NCI-H2171 treated with DMSO at 0.1 percent for 48 hours (cell line): ENCODE results near the gene SAG.

Experiments used
- DNase-seq: peaks from one replicate; lab custom pipeline; 2025; lab: John Stamatoyannopoulos, UW

Gene SAG

DNA sequence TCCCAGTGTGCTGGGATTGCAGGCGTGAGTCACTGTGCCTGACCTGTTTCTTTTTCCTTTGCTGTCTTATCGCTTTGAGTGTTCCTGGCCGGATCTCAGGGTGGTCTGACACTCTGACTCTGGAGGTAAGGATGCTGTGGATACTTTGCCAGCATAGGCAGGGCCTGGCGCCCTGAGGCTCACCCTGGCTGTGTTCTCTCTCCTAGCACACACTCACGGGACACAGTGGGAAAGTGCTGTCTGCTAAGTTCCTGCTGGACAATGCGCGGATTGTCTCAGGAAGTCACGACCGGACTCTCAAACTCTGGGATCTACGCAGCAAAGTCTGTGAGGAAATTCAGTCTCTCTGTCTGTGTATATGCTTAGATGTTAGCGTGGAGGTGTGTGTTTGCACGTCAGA, 18.0 kb upstream of the SAG start:
- DNase-seq = no peak

DNA sequence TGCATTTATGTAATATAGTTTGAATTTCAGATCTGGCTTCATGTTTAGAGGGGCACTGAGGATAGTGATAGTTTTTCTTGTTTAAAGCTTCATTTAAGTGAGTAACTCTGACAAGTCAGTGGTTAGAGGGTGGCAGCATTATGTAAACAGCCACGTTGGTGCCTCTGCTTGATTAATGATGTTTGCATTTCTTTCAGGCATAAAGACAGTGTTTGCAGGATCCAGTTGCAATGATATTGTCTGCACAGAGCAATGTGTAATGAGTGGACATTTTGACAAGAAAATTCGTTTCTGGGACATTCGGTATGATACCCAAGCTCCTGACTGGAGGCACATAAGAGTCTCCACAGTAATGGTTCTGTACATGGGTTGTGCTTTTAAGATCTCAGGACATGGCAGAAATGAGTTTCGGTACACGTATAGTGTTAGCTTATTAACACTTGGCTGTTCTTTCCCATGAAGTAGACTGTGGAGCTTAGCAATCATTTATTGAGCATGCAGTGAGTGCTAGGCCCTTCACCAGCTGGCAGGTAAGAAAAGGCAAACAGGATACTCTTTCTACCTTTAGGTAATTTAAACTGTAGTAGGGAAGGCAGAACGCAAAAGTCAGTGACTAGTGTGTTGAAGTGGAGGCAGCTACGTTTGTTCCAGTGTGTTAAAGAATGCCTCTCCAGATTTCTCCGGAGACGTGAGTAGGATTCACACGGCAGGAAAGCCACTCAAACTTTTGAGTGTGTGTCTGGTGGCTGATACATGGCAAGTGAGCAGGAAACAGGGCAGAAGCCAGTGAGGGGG, 17.4 kb upstream of the SAG start:
- DNase-seq = no peak

DNA sequence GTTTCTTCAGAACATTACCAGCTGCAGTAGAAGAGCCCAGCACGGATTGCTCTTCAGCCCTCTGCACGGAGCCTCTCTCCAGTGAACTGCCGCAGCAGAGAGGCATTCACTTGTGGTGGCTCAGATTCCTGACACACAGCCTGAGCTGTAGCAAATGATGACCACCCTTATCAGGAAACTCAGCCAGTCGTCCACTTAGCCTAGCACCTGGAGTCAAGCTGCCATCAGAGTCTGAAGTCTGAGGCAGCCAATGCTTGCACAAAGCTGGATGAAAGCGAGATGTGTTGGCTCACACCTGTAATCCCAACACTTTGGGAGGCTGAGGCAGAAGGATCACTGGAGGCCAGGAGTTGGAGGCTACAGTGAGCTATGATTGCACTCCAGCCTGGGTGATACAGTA, 11.7 kb upstream of the SAG start:
- DNase-seq = no peak

DNA sequence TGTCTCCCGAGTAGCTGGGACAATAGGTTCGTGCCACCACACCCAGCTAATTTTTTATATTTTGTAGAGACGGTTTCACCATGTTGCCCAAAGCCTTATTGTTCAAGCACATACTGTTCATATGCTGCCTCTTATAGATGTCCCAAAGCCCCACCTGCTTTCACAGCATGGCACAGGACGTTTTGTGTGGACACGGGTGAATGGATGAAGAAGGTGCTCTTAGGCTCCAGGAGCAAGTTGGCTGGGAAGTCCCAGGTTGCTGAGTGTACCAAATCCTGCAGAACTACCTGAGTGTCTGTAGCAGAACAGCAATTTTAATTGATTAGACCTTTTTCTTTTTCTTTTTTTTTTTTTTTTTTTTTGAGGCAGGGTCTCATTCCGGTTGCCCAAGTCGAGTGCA, 10.5 kb upstream of the SAG start:
- no peak for DNase-seq

DNA sequence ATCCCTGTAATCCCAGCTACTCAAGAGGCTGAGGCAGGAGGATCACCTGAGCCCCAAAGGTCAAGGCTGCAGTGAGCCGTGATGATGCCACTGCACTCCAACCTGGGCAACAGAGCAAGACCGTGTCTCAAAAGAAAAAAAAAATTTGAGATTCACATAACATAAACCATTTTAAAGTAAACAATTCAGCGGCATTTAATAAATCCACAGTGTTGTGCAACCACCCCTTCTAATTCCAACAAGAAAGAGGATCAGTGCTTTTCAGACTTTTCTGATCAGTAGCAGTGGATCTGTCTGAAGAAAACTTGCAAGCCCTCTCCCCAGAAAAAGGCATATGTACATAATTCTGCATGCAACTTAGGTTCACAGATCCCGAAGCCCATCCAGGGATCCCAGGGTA, 7.2 kb upstream of the SAG start:
- DNase-seq = no peak

DNA sequence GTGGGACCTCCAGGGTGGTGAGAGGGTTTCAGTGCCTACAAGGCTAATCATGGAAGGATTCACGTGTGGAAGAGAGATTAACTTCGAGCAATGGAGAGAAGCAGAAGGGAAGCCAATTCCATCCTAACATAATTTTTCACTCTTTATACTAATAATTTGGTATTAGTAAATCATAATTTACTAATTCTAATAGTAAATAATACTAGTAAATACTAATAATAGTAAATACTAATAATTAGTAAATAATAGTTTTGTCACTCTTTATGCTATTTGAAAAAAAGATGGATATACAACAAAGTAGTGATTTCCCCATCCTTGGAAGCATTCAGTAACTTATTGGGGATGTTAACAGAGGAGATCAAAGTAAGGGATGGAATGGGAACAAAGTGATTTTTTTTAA, 6.4 kb upstream of the SAG start:
- no peak for DNase-seq

DNA sequence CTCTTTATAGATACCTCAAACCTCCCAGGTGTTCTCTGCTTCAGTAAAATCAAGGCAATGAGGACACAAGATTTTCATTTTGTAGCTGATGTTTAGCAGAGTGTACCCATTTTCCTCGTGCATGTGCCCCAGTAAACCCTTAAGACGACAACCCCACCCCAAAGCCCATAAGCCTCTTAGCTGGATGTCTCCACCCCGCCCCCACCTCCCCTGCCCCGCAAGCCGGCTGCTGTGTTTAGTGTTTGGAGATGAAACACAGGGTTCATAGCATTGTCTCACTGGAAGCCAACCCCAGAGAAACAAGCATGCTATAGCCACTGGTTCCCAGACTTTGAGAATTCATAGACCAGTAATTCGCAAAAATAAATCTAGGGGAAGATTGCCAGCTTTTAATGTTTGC, 5.8 kb upstream of the SAG start:
- DNase-seq = no peak

DNA sequence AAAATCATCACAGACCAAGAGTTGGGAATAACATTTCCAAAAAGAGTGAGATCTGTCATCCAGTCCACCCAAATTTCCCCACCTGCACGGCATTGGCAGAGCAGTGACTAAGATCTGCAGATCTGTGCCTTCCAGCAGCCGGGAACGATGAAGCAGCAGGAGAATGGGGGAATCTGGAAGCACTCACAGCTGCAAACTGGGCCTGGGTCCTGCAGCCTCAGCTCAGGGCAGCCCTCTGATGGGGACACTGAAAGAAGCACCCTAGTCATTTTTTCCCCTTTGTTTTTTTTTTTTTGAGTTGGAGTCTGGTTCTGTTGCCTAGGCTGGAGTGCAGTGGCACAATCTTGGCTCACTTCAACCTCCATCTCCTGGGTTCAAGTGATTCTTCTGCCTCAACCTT, 4.4 kb upstream of the SAG start:
- DNase-seq = no peak

DNA sequence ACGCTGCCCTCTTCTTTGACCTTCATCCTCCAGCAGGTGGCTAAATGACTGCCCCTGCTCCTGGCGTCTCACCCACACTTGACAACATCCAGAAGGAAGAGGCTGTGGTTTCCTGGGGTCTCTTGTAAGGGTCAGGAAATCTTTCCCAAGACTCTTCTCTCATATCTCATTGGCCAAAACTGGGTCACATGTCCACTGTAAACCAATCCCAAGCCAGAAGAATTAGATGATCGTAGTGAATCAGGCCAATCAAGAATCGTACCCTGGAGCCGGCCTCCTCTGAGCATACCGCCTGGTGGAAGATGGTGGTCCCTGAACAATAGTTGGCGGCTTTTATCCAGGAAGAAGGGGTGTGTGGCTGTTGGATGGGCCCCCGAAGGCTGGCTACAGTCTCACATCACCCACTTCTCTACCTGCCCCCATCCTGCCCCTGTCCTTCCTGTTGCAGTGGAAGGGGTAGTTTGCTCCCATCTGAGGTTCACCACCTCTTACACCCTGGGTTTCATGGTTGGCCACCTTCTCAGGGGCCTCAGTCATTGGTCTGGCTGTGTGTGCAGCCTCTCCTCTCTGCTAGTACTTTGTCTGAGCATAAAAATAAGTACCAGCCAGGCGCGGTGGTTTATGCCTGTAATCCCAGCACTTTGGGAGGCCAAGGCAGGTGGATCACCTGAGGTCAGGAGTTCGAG, 3.8 kb downstream of the SAG start:
- DNase-seq = no peak

DNA sequence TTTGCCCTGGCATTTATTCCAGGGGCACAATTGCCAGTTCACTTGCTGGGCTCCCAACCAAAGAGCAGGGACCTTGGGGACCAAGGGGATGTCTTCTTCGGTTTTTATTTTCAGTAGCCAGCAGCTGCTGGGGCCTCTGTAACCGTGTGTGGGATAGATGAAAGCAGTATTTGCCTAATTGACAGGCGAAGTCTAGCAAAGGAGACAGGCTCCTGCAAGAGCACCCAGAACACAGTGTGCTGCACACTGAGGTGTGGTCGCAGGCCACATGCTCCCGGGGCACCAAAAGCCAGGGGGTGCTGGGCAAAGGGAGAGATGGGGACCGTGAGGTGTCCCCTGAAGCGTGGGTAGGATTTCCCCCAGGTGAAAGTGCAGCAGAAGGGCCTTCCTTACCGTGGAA, 5.3 kb downstream of the SAG start:
- no peak for DNase-seq

DNA sequence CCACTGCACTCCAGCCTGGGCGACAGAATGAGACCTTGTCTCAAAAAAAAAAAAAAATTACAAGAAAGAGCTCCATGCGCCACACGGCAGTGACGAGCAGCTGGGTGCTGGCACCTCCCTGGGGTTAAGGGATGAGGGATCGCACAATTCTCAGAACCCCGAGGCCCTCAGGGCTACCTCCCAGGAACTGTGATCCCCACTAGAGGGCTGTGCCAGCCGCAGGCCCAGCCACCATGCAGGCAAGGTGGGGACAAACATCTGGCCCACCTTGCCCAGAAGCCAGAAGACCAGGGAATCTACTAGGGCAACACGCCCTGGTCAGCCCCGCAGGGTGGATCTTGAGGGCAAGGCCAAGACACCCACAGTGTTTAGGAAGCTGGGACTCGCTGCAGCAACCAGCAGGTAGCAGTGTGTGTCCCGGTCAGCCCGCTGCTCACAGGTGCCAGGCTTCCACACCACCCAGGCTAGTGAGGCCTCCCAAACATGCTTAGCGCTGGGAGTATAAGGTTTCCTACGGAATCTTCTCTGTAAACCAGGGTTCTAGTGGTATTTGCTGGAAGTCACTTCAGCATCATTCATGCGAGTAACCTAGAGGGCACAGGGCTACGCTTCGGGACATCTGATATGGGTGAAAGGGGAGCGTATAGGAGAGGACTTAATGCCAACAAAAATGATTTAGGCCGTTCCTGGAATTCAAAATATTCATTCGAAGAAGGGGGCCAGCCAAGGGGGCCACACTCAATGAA, 6.7 kb downstream of the SAG start:
- DNase-seq = no peak

DNA sequence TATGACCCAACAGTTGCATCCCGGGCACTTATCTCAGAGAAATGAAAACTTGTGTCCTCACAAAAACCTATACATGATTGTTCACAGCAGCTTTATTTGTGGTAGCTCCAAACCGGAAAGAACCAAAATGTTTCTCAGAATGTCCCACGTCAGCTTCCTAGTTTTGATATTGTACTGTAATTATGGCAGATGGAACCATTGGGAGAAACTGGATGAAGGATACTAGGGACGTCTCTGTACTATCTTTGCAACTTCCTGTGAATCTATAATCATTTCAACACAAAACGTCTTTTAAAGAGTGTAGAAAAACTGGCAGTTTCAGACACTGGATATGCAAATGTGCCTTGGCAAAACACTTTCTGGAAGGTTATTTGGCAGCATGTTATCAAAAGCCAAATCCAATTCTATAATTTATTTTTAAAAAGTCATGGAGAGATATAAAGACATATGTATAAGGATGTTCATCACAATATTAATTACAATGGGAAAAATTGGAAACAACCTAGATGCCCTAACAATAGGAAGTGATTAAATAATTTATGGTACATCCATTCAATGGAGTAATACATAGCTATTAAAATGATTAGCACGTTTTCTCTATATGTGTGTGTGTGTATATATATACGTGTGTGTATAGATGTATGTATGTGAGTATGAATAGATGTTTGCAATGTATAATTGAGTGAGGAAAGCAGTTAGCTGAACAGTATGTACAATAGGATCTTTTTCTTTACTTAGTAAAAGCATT, 9.8 kb downstream of the SAG start:
- DNase-seq = no peak

DNA sequence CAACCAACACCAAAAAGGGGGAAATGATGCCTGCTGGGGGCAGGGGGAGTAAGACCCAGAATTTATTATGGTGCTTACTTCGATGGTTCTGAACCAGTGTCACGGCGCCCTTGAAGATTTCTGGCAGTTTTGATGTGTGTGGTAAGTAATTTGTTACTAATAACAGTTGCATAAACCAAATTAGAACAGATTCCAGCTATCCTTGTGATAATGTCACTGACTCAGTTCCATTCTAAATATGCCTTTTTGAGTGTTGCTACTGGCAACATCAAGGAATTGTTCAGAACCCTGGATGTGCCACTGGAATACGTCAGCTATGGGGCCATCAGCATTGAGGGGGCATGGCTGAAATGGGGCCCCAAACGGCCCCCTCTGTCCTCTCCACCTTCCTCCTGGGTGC, 11.6 kb downstream of the SAG start:
- no peak for DNase-seq

DNA sequence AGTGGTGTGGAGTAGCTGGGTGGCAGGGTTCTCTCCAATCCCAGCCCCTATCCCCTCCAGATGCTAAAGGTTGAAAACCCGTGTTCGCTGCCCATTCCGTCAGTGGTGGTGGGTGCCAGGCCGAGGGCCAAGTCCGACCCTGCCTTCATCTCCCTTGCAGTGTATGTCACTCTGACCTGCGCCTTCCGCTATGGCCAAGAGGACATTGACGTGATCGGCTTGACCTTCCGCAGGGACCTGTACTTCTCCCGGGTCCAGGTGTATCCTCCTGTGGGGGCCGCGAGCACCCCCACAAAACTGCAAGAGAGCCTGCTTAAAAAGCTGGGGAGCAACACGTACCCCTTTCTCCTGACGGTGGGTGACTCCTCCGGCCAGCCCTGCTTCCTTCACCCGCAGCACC, 12.9 kb downstream of the SAG start:
- no peak for DNase-seq

DNA sequence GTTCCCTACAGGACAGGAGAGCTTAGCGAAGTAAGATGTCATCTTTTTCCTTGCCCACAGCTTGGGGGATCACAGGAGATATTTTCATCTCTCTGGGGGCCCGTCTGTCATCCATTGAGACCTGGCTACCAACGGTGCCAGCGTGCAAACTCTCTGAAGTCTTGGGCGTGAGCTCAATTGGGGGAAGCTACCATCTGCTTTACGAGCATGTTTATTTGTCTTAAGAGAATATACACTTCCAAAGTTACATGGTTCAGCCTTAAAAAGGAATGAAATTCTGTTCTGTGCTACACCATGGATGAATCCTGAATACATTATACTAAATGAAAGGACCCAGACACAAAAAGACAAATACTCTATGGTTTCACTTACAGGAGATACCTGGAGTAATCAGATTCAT, 13.6 kb downstream of the SAG start:
- peak; percentile 5 for DNase-seq

DNA sequence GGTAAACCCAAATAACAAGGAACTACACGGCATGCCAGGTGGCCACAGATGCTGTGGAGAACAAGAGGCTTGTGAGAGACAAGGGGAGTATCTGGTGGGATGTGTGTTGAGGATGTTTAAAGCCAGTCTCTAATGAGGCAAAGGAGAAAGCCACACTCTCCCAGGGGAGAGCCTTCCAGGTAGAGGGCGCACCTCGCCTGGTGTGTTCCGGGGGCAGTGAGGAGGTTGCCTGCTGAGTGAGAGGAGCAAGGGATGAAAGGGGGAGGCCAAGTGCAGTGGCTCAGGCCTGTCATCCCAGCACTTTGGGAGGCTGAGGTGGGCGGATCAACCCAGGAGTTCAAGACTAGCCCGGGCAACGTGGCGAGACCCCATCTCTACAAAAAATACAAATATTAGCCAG, 16.2 kb downstream of the SAG start:
- DNase-seq = no peak

DNA sequence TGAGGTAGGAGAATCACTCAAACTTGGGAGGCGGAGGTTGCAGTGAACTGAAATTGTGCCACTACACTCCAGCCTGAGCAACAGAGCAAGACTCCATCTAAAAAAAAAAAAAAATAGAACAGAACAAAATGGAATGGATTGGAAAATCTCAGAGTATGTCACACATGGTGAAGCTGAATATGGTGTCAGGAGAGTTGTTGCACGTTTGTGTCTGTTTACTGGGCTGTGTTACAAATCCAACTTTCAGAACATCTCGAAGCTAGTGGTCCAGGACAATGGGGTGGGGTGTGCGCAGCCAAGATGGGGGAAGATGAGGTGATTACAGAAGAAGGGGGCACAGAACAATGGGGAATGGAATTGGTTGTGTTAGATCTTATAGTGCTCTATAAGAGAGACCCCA, 17.6 kb downstream of the SAG start:
- no peak for DNase-seq

DNA sequence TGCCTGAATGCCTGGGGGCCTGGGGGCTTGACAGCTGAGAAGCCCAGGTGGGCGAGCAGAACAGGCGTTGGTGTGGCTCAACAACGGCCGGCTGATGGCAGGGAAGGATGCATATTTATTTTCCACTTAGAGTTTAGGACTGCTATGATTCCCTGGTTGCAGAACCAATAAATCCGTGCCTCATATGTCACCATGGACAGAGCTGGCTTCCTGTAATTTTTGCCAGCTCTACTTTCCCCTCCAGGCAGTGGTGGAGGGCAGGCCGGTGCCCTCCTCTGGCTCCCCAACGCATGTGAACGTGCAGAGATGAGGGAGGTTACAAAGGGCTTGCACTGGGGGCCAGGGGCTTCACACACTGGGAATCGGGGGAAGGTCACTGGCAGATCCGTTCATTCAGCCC, 18.2 kb downstream of the SAG start:
- DNase-seq = no peak

DNA sequence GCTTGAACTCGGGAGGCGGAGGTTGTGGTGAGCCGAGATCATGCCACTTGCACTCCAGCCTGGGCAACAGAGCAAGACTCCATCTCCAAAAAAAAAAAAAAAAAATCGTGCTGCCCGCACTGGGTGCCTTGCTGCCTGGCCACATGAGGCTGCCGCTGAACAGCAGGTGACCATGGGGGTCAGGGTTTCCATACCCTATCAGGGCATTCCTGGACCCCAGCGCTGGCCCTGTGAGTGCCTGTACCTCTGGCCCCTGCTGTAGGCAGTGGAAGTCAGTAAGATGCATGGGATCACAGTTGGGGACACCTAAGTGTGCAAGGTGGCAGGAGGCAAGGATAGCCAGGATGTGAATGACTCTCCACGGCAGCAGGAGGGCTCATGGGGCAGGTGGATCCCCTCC, 18.9 kb downstream of the SAG start:
- no peak for DNase-seq

DNA sequence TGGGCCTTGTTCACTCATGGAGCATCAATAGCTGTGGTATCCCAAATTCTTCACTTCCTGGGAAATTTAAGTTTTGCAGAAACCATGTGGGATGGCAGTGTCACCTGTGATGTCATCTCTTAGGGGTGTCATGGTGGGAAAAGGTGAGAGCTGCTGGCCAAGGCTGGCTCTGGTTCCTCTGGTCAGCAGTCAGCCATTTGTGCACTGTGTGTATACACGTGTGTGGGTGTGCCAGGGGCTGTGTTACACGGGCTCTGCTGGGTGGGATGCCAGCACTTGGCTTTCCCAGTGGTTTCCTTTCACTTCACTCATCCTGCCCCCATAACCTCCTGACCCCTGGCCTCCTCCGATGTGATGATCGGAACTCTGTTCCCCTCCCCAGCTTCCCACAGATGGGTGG, 21.3 kb downstream of the SAG start:
- no peak for DNase-seq

DNA sequence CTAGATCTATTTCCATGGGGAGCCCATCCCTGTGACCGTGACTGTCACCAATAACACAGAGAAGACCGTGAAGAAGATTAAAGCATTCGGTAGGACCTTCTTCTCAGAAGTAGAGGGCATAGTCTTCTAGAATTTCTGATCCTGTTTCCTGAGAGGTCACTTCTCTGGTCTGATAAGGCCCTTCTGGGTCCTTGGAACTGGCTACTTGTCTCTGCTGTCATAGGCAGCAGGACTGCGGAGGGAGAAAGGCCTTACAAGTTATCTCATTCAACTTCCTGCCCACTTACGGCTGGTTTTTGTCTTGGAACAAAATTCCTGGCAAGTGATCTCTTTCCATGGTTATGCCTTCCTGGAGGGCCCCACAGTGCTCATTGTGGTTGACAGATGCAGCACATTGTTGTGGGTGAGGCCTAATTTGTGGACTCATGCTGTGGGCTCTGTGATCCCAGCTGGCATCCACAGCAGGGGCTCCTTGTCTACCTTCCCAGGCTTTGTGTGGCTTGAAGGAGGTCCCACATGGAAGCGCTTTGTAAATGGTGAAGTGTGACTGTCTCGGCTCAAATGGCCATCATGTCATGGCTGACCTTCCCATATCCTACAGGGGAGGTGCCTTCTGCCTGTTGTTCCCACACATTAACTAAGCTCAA, 22.0 kb downstream of the SAG start:
- peak; percentile 58 for DNase-seq

DNA sequence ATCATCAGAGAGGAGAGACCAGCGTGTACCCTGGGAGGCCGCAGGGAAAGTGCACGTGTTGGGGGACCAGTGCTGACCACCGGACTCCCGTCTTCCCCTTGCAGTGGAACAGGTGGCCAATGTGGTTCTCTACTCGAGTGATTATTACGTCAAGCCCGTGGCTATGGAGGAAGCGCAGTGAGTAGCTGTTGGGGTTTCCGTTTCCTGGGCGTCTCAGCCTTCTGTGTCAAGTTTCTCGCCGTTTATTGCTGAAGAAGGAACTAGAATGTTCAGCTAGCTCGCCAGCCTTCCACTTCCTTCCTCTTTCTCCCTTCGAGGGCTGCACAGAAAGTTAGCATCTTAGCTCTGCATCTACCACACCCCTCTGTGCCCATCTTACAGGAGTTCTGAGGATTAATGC, 23.9 kb downstream of the SAG start:
- no peak for DNase-seq
